NCI-H510A treated with DMSO at 0.1 percent for 48 hours (cell line): ENCODE measurements around the gene SLC22A31.

Experiments
- DNase-seq: peaks from one replicate; lab custom pipeline; 2025; lab: John Stamatoyannopoulos, UW

SLC22A31 gene

GRCh38 chr16:89149386-89149785, 51.0 kb downstream of the SLC22A31 start:
- DNase-seq = no peak

- no peak for DNase-seq
Observed at GRCh38 chr16:89147085-89147817, 53.1 kb downstream of the SLC22A31 start.

DNA sequence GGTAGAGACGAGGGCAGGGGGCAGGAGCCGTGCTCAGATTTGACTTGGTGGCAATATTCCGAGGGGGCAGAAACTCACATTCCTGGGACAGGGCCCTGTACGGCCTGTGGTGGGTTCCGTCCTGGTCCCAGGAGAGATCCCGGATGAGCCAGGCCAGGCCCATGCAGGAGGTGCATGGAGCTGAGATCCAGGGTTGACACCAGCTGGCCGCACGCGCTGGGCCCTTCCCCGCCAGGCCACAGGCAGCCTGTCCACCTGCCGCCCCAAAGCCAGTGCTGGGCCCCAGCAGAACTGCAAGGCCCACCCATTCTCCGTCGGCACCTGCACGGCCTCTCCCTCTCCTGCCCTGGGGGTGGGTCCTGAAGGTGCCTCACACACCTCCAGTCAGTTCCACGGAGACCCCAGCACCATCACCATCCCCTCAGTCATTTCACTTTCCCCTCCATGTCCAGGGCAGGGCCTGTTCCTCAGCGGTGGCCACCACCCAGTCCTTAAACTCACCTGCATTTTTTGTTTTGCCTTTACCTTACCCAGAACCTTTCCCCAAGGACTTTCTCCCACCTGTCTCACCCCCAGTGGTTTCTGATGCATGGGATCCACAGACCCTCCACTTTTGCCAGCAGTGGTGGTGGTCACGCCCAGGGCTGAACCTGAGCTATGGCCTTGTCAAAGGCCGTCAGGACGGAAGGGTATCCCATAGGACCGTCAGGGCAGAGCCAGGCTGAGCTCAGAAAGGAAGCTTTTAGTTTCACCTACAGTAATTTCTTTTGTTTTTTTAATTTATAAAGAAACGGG, 53.9 kb downstream of the SLC22A31 start:
- DNase-seq = no peak
